Effector memory CD8-positive, alpha-beta T cell (primary cell): Measurements from ENCODE around the gene ISL2.

ENCODE experiments used
- ATAC-seq: fragments of 150-1000 bp; cut with Tn5 transposase; replicated peaks from 2 replicates; pipeline ENCODE4 v1.10.0; 2021; ENCODE audit warnings: mild to moderate bottlenecking, moderate library complexity
- DNase-seq, 3 experiments: peaks; one replicate each; pipeline ENCODE4 v3.0.0; 2021
- H3K27ac Mint-ChIP-seq, 2 donors: one replicate each; pipeline ENCODE4 v1.8.0; 2022; ENCODE audit warnings: mild to moderate bottlenecking in 2 of 2, mixed read lengths in 2 of 2, moderate library complexity in 2 of 2
- H3K27me3 Mint-ChIP-seq, 2 donors: one replicate each; pipeline ENCODE4 v1.8.0; 2022; ENCODE audit warnings: mixed read lengths in 2 of 2
- H3K36me3 Mint-ChIP-seq: one replicate; pipeline ENCODE4 v1.8.0; 2022; ENCODE audit warnings: mild to moderate bottlenecking, moderate library complexity, mixed read lengths; ENCODE audit not compliant: insufficient read depth
- H3K4me1 Mint-ChIP-seq, 2 donors: one replicate each; pipeline ENCODE4 v1.8.0; 2022; ENCODE audit warnings: low read depth in 2 of 2, mixed read lengths in 2 of 2
- H3K4me3 Mint-ChIP-seq, 2 donors: one replicate each; pipeline ENCODE4 v1.8.0; 2022; ENCODE audit warnings: mild to moderate bottlenecking in 2 of 2, mixed read lengths in 2 of 2, moderate library complexity in 2 of 2
- H3K9me3 Mint-ChIP-seq, 2 donors: one replicate each; pipeline ENCODE4 v1.8.0; 2022; ENCODE audit warnings: mixed read lengths in 2 of 2

ISL2 gene

DNA sequence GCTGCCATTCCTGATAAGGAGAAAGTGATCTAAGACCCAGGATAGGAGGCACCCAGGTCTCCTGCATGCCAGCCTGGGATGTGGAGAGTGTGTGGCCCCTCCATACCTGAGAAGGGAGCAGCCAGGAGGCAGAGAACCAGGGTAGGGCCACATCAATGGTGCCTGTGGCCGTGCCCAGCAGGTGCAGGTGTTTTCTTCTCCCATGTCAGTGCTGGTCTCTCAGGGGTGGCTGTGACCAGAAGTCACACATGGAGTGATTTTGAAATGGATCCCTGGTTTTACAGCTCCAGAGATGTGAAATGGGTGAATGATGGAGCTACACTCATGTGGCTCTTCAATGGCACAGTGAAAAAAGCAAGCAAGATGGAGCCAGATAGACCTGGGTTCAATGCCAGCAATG lies 3.3 kb upstream of the ISL2 start:
- no peak for DNase-seq
- no peak overlapping the region for H3K4me3 Mint-ChIP-seq
- peaks cover 16% of the 10 kb centered on the region for H3K36me3 Mint-ChIP-seq
- H3K27me3 Mint-ChIP-seq: peaks cover 66 to 90% of the 10 kb centered on the region in 2 donors
- H3K9me3 Mint-ChIP-seq: no peaks in the 10 kb centered on the region
- ATAC-seq: no peak
- H3K27ac Mint-ChIP-seq: no peak overlapping the region
- H3K4me1 Mint-ChIP-seq: peaks cover 23 to 27% of the 10 kb centered on the region in 2 donors

DNA sequence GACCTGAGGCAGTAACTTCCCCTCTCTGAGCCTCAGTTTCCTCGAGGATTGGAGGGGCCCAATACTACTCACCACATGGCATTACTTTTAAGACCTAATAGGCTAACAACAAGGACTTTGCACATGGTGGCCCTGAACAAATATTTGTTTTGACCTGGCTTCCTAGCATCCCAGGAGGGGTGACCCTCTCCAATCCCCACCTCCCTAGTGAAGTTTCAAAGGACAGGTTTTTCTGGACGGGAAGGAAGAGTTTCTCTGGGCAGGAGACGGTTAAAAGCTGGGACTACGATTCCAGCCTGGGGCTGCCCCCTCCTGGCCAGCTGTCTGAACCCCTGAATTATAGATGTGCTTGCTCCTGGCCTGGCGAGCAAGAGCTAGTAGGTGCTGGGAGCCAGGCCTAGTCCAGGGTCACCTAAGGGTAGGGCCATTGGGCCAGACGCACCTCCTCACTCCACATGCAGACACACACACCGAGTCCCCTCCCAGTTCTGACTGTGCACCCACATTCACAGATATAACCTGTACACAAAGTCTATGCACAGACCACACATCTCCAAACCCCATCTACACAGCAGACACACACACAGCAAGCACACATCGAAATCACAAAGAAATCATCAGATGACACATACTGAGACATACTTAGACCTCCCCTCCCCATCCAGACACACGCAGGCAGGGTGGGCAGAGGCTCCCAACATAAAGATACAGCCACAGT lies 2.7 kb upstream of the ISL2 start:
- no peaks in the 10 kb centered on the region for H3K9me3 Mint-ChIP-seq
- H3K27me3 Mint-ChIP-seq: peaks cover 66 to 90% of the 10 kb centered on the region in 2 donors
- ATAC-seq (no peak), DNase-seq (no peak)
- H3K4me3 Mint-ChIP-seq: no peak overlapping the region
- peaks cover 29 to 33% of the 10 kb centered on the region in 2 donors for H3K4me1 Mint-ChIP-seq
- no peak overlapping the region for H3K27ac Mint-ChIP-seq
- peaks cover 21% of the 10 kb centered on the region for H3K36me3 Mint-ChIP-seq

DNA sequence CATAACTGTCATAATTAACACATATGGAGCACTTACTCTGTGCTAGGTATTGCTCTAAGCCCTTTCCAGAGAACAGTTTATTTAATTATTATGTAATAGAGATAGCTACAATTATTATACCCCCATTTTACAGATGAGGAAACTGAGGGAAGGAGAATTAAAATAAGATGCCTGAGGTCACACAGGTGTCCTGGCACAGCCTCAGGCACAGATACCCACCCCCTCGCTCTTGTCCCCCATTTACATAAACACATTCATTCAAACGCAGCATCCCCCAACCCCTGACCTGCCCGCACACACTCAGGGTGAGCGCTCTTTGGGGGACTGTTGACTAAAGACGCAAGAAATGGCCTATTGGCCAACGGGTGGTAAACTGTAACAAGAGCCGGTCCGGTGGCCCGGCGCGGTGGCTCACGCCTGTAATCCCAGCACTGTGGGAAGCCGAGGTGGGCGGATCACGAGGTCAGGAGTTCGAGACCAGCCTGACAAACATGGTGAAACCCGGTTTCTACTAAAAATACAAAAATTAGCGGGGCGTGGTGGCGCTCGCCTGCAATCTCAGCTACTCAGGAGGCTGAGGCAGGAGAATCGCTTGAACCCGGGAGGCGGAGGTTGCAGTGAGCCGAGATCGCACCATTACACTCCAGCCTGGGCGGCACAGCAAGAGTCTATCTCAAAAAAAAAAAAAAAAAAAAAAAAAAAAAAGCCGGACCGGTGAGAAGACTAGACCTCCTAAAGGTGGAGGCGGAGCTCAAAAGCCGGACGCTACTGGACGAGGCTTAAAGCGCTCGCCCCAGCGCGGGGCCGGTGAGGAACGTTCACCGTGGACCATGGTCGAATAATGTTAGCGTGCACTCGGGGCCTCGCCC lies 1.9 kb upstream of the ISL2 start:
- Mint-ChIP-seq H3K27ac (no peak overlapping the region), H3K4me3 (peak overlapping the region; percentile 81 to 83), H3K27me3 (peaks cover 68 to 90% of the 10 kb centered on the region in 2 donors), H3K36me3 (peaks cover 21% of the 10 kb centered on the region), H3K9me3 (no peaks in the 10 kb centered on the region), H3K4me1 (peaks cover 34 to 38% of the 10 kb centered on the region in 2 donors)
- DNase-seq: no peak
- no peak for ATAC-seq

DNA sequence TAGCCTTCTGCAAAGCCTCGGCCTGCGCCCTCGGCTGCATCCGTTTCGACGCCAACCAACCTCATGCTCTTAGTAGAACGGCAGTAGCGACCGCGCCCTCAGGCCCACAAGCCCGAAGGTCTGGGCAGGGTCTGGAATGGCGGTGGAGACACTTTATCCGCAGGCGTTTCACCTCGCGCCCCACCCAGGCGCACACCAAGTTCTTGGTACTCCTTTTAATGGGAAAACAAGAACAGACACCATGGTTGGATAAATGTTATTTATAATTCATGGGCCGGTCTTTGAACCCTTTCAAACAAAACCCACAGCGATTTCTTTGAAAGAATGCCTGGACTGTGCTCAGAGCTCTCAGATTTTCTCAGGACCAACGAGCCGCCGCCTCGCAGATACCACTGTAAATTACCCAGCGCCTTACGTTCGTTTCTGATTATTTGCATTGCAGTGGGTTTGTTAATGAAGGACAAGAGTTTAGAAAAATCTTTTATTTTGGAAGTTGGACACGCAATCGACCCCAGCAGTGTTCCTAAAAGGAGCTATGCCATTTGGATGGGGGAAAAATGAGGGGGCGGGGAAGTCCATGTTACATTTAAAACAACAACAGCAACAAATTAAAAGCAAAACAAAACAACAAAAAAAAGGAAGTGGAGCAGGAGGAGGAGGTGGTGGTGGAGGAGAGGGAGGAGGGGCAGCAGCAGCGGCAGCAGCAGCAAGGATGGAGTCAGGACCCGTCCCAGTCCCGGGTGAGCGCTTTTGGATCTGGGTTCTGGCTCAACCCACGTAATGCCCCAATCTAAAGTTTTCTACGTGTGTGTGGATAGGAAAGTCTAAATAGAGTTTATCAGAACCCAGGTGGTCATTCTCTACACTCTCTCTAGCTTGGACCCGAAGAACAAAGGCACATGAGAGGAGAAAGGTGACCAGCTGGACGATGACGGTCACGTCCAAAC lies 993 bp upstream of the ISL2 start:
- ATAC-seq (no peak), DNase-seq (no peak)
- H3K9me3 Mint-ChIP-seq: no peaks in the 10 kb centered on the region
- H3K36me3 Mint-ChIP-seq: peaks cover 26% of the 10 kb centered on the region
- peaks cover 69 to 90% of the 10 kb centered on the region in 2 donors for H3K27me3 Mint-ChIP-seq
- H3K27ac Mint-ChIP-seq: peak overlapping the region in 1 of 2 donors; percentile 10
- peak overlapping the region; percentile 81 to 83 for H3K4me3 Mint-ChIP-seq
- peaks cover 41 to 45% of the 10 kb centered on the region in 2 donors for H3K4me1 Mint-ChIP-seq

DNA sequence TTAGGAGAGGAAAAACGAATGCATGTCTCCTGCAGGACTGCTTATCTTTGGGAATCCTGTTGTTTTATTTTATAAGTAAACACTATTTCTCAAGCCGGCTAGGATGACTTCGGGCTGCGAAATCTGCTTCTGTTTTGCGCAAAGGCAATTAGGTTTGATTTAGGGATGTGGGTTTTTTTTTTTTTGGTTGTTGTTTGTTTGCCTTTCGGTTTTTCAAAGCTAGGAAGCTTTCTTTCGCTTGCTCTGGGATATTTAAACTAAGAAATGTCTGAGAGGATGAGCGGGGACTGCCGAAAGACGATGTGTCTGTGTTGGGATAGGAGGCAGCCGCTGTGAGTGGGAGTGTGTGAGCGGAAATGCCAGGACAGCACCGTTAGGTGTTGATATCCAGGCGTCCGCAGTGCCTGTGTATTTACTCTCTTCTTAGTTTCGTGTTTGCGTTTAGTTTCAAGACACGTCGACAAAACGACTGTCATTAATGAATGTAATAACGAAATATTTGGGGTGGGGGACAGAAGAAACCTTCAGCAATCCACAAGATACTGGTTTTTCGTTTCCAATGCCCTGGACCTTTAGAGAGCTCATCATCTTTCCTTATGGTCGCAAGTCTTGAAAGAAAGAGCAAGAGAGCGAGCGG lies 604 bp downstream of the ISL2 start:
- H3K4me3 Mint-ChIP-seq: peak overlapping the region; percentile 81 to 83
- no peaks in the 10 kb centered on the region for H3K9me3 Mint-ChIP-seq
- peaks cover 54 to 56% of the 10 kb centered on the region in 2 donors for H3K4me1 Mint-ChIP-seq
- peaks cover 30% of the 10 kb centered on the region for H3K36me3 Mint-ChIP-seq
- ATAC-seq: no peak
- no peak for DNase-seq
- peak overlapping the region; percentile 44 for H3K27ac Mint-ChIP-seq
- H3K27me3 Mint-ChIP-seq: peaks cover 82 to 98% of the 10 kb centered on the region in 2 donors

DNA sequence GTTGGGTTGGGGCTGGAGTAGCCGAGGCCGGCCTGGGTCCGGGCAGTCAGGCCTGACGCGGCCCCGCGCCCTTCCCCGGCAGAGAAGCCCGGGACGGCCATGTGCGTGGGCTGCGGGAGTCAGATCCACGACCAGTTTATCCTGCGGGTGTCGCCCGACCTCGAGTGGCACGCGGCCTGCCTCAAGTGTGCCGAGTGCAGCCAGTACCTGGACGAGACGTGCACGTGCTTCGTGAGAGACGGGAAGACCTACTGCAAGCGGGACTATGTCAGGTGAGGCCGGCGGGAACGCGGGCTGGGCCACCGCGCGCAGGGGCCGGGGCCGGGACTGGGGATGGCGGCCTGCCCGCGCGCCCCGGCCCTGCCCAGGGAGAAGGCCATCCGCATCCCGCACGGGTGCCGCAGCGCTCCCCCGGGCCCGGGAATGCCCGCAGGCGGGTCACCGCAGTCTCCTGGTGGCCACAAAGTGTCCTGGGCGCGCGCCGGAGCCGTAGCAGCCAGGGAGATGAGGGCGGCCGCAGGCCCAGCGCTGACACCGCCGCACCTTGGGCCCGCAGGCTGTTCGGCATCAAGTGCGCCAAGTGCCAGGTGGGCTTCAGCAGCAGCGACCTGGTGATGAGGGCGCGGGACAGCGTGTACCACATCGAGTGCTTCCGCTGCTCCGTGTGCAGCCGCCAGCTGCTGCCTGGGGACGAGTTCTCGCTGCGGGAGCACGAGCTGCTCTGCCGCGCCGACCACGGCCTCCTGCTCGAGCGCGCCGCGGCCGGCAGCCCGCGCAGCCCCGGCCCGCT lies 1.3 kb downstream of the ISL2 start:
- DNase-seq (no peak), ATAC-seq (no peak)
- Mint-ChIP-seq H3K4me1 (peaks cover 54 to 56% of the 10 kb centered on the region in 2 donors), H3K9me3 (no peaks in the 10 kb centered on the region), H3K4me3 (peak overlapping the region; percentile 90 to 94), H3K27me3 (peaks cover 77 to 94% of the 10 kb centered on the region in 2 donors), H3K27ac (no peak overlapping the region), H3K36me3 (peaks cover 30% of the 10 kb centered on the region)

DNA sequence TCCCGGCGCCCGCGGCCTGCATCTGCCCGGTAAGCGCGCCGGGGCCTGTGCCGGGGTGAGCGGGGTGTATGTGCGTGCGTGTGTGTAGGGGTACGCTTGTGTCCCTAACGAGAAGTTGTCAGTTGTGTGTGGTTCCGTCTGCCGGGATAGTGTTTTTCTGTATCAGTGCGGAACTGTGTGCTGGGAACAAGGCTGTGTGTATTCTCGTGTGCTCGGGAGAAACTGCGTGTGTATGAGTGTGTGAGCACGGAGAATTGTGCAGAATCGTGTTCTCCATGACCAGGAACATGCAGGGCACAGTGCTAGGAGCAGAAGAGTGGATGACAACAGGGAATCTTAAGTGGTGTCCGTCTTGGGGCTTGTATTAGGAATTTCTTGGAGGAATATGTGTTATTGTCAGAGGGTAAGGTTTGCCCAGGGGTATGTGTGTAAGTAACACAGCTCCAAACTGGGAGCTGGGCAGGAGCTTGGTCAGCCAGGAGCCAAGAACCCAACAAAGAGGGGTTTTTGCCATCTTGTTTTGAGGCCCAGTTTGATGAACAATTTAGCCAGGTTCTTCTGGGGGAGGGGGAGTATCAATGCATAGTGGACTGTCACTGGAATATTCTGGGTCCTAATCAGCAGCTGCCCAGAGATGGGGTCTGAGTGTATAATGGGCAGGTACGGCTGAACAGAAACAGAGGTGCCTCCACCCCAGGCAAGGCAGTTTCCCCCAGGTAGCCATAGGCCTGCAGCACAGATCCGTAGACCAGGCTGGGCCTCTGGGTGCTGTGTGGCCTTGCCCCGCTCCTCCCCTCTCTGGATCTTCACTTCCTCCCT lies 2.1 kb downstream of the ISL2 start:
- Mint-ChIP-seq H3K27me3 (peaks cover 81 to 94% of the 10 kb centered on the region in 2 donors), H3K36me3 (peaks cover 30% of the 10 kb centered on the region), H3K27ac (peak overlapping the region in 1 of 2 donors; percentile 71), H3K4me1 (peaks cover 54 to 56% of the 10 kb centered on the region in 2 donors), H3K4me3 (peak overlapping the region; percentile 90 to 94), H3K9me3 (no peaks in the 10 kb centered on the region)
- ATAC-seq: no peak
- no peak for DNase-seq

DNA sequence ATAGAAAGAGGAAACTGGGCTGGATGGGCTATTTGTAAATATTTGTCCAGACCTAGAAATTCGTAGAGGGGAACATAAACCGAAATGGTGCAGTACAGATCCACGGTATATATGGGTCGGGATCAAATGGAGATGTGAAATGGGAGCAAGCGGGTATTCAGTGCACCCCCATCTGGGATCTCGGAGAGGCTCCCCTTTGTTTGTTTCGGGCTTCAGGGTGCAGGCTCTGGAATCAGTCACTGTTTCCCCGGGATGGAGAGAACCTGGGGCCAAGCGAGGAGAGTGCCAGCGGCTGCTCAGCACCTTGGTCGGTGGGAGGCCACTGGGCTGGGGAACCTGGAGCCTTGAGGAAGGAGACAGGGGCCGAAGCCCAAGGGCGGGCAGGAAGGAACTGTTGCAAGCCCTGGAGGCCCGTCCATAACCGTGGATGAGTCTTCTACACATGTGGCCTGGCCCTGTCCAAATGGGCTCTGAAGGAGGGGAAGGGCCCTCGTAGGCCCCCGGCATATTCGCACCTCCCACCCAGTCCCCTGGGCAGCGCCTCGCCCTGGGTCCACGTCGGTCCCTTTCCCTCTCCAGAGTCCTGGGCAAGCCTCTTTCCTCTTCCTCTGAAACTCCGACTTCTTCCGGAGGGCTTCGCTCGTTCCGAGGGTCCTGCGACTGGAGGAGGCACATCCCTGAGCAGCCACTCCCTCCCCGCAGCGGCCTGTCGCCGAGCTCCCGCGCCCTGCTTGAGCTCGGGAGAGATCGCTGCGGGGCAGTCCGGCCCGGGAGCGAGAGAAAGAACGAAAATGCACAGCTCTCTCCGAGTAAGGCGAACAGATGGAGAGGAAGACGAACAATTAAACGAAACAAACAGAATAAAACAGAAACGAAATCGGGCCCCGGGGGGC lies 3.0 kb downstream of the ISL2 start:
- Mint-ChIP-seq H3K27ac (peak overlapping the region in 1 of 2 donors; percentile 71), H3K4me1 (peaks cover 52 to 54% of the 10 kb centered on the region in 2 donors), H3K9me3 (no peaks in the 10 kb centered on the region), H3K4me3 (peak overlapping the region; percentile 90 to 94), H3K27me3 (peaks cover 81 to 94% of the 10 kb centered on the region in 2 donors), H3K36me3 (peaks cover 27% of the 10 kb centered on the region)
- DNase-seq (no peak), ATAC-seq (no peak)

DNA sequence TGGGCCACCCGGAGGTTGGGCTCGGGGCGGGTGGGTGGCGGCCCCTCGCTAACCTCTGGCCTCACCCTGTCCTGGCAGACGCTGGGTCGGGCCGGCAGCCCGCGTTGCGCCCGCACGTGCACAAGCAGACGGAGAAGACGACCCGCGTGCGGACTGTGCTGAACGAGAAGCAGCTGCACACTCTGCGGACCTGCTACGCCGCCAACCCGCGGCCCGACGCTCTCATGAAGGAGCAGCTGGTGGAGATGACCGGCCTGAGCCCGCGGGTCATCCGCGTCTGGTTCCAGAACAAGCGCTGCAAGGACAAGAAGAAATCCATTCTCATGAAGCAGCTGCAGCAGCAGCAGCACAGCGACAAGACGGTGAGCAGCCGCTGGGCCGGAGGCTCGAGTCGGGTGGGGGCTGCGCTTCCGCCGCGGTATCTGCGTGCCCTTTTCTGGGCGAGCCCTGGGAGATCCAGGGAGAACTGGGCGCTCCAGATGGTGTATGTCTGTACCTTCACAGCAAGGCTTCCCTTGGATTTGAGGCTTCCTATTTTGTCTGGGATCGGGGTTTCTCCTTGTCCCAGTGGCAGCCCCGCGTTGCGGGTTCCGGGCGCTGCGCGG lies 3.7 kb downstream of the ISL2 start:
- peak; percentile 23 for ATAC-seq
- no peaks in the 10 kb centered on the region for H3K9me3 Mint-ChIP-seq
- peaks cover 82 to 94% of the 10 kb centered on the region in 2 donors for H3K27me3 Mint-ChIP-seq
- peaks cover 27% of the 10 kb centered on the region for H3K36me3 Mint-ChIP-seq
- peak in 1 of 3 experiments; percentile 26 for DNase-seq
- H3K4me3 Mint-ChIP-seq: peak overlapping the region; percentile 90 to 94
- peaks cover 51 to 53% of the 10 kb centered on the region in 2 donors for H3K4me1 Mint-ChIP-seq
- H3K27ac Mint-ChIP-seq: peak overlapping the region in 1 of 2 donors; percentile 71

DNA sequence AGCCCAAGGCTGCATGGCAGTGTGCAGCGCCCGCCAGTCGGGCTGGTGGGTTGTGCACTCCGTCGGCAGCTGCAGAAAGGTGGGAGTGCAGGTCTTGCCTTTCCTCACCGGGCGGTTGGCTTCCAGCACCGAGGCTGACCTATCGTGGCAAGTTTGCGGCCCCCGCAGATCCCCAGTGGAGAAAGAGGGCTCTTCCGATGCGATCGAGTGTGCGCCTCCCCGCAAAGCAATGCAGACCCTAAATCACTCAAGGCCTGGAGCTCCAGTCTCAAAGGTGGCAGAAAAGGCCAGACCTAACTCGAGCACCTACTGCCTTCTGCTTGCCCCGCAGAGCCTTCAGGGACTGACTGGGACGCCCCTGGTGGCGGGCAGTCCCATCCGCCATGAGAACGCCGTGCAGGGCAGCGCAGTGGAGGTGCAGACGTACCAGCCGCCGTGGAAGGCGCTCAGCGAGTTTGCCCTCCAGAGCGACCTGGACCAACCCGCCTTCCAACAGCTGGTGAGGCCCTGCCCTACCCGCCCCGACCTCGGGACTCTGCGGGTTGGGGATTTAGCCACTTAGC lies 4.3 kb downstream of the ISL2 start:
- H3K4me3 Mint-ChIP-seq: peak overlapping the region; percentile 90 to 94
- peaks cover 82 to 94% of the 10 kb centered on the region in 2 donors for H3K27me3 Mint-ChIP-seq
- peak; percentile 43 to 49 (median 45) for DNase-seq
- ATAC-seq: peak; percentile 70
- H3K36me3 Mint-ChIP-seq: peaks cover 27% of the 10 kb centered on the region
- H3K9me3 Mint-ChIP-seq: no peaks in the 10 kb centered on the region
- H3K4me1 Mint-ChIP-seq: peaks cover 51 to 53% of the 10 kb centered on the region in 2 donors
- H3K27ac Mint-ChIP-seq: no peak overlapping the region
